CD8-positive, alpha-beta memory T cell (primary cell): ENCODE measurements around the gene MEN1. TPM values are rescaled to one million over a fixed set of nuclear protein-coding genes. Genes with fewer than 3 reads are reported as not detected.
"Not testable (repeated sequence)": the region's sequence is repeated elsewhere in the genome, so short reads cannot be mapped to it uniquely, and the experiment has no call there.

Experiments
- CTCF ChIA-PET: fragments of 350-600 bp; sonication (Branson Sonifier 250); formaldehyde crosslinking; loops from one replicate; lab custom pipeline; 2021; ENCODE audit warnings: antibody characterized with exemption; lab: Charles Lee
- POLR2A ChIA-PET: fragments of 350-600 bp; sonication (Branson Sonifier 250); formaldehyde crosslinking; loops from one replicate; lab custom pipeline; 2021; ENCODE audit warnings: antibody characterized with exemption; lab: Charles Lee
- DNase-seq, 5 donors: peaks; one replicate each; pipeline versions ENCODE4 v3.0.0 to v3.0.0-alpha.2; 2020 to 2022; ENCODE audit warnings: mixed read lengths in 1 of 5
- H3K27ac ChIP-seq: one replicate; pipeline ENCODE4 v1.7.0; 2013; ENCODE audit warnings: low read depth, mild to moderate bottlenecking, low read length, moderate library complexity
- H3K27me3 ChIP-seq: 2 replicates; pipeline ENCODE4 v1.7.0; 2013; ENCODE audit warnings: low read length, mild to moderate bottlenecking; ENCODE audit not compliant: insufficient read depth, poor library complexity, severe bottlenecking
- H3K36me3 ChIP-seq: 2 replicates; pipeline ENCODE4 v1.7.0; 2013; ENCODE audit warnings: mild to moderate bottlenecking, low read length, moderate library complexity; ENCODE audit not compliant: insufficient read depth
- H3K4me1 ChIP-seq: 2 replicates; pipeline ENCODE4 v1.7.0; 2013; ENCODE audit warnings: mild to moderate bottlenecking, low read length, moderate library complexity; ENCODE audit not compliant: insufficient read depth
- H3K4me3 ChIP-seq: 2 replicates; pipeline ENCODE4 v1.7.0; 2013; ENCODE audit warnings: mild to moderate bottlenecking, low read length
- H3K9me3 ChIP-seq: 2 replicates; pipeline ENCODE4 v1.7.0; 2013; ENCODE audit warnings: mild to moderate bottlenecking, low read length
- H3K27ac Mint-ChIP-seq, 8 donors: one replicate each; pipeline ENCODE4 v1.8.0; 2020 to 2021; ENCODE audit warnings: mixed read lengths in 8 of 8, mild to moderate bottlenecking in 6 of 8, inconsistent platforms in 3 of 8, moderate library complexity in 3 of 8
- H3K27me3 Mint-ChIP-seq, 2 donors: one replicate each; pipeline ENCODE4 v1.8.0; 2020 to 2021; ENCODE audit warnings: mixed read lengths in 2 of 2, mild to moderate bottlenecking in 1 of 2, moderate library complexity in 1 of 2
- H3K36me3 Mint-ChIP-seq, 3 donors: one replicate each; pipeline ENCODE4 v1.8.0; 2020 to 2021; ENCODE audit warnings: mixed read lengths in 3 of 3, inconsistent platforms in 1 of 3, mild to moderate bottlenecking in 1 of 3
- H3K4me1 Mint-ChIP-seq, 3 donors: one replicate each; pipeline ENCODE4 v1.8.0; 2020 to 2021; ENCODE audit warnings: mixed read lengths in 3 of 3, inconsistent platforms in 1 of 3, mild to moderate bottlenecking in 1 of 3
- H3K4me3 Mint-ChIP-seq, 7 donors: one replicate each; pipeline ENCODE4 v1.8.0; 2020 to 2021; ENCODE audit warnings: mixed read lengths in 7 of 7, mild to moderate bottlenecking in 6 of 7, moderate library complexity in 4 of 7, inconsistent platforms in 2 of 7
- H3K9me3 Mint-ChIP-seq, 5 donors: one replicate each; pipeline ENCODE4 v1.8.0; 2020 to 2022; ENCODE audit warnings: mixed read lengths in 5 of 5, mild to moderate bottlenecking in 3 of 5, moderate library complexity in 2 of 5, inconsistent platforms in 1 of 5
- polyA plus RNA-seq: library from polyadenylated mRNA; unstranded; fragments of 300-500 nt; fragmentation: Illumina TruSeq; gene quantifications from one replicate; pipeline ENCODE4 v1.2.3, GENCODE V29; 2021
- total RNA-seq, 2 experiments: library from RNA; stranded (reverse); gene quantifications; one replicate each; pipeline ENCODE4 v1.2.3, GENCODE V29; 2021

MEN1 gene
- total and polyA plus RNA-seq, 3 experiments from 2014 or later, result 45.0 to 47.7 (median 45.8) TPM

GRCh38 chr11:64827451-64827839, 17.1 kb upstream of the MEN1 start:
- ChIA-PET CTCF (no interaction called here), POLR2A (no interaction called here)
- no peak overlapping the region for H3K4me3 Mint-ChIP-seq
- Histone ChIP-seq H3K36me3 (no peaks in the 10 kb centered on the region), H3K4me1 (no peaks in the 10 kb centered on the region), H3K27me3 (no peaks in the 10 kb centered on the region), H3K4me3 (no peak overlapping the region), H3K9me3 (no peaks in the 10 kb centered on the region), H3K27ac (no peak overlapping the region)
- H3K9me3 Mint-ChIP-seq, result no peaks in the 10 kb centered on the region
- H3K27me3 Mint-ChIP-seq, result peaks cover 0 to 1% of the 10 kb centered on the region in 2 donors
- H3K27ac Mint-ChIP-seq, result no peak overlapping the region
- no peak for DNase-seq
- peaks cover 2 to 48% (median 3%) of the 10 kb centered on the region in 3 donors for H3K36me3 Mint-ChIP-seq
- H3K4me1 Mint-ChIP-seq, result peaks cover 0 to 2% (median 0%) of the 10 kb centered on the region in 3 donors

- ChIA-PET CTCF (interaction anchor here (1.1 to 1.6 kb wide), 2 partner anchors 19 to 67 kb away, joined by 4 to 8 read pairs; no protein-coding TSS in a partner anchor), POLR2A (no interaction called here)
- Mint-ChIP-seq H3K27me3 (peaks cover 0 to 1% of the 10 kb centered on the region in 2 donors), H3K36me3 (peaks cover 2 to 42% (median 3%) of the 10 kb centered on the region in 3 donors), H3K27ac (no peak overlapping the region), H3K4me1 (peaks cover 0 to 2% (median 0%) of the 10 kb centered on the region in 3 donors), H3K4me3 (no peak overlapping the region), H3K9me3 (no peaks in the 10 kb centered on the region)
- no peaks in the 10 kb centered on the region for H3K4me1 ChIP-seq
- no peaks in the 10 kb centered on the region for H3K9me3 ChIP-seq
- H3K4me3 ChIP-seq, result no peak overlapping the region
- DNase-seq, result no peak
- H3K27ac ChIP-seq, result no peak overlapping the region
- H3K27me3 ChIP-seq, result no peaks in the 10 kb centered on the region
- no peaks in the 10 kb centered on the region for H3K36me3 ChIP-seq
Measured at GRCh38 chr11:64826578-64827450, 16.5 kb upstream of the MEN1 start.

- Mint-ChIP-seq H3K27me3 (peaks cover 0 to 1% of the 10 kb centered on the region in 2 donors), H3K27ac (no peak overlapping the region), H3K9me3 (no peaks in the 10 kb centered on the region), H3K4me3 (no peak overlapping the region), H3K4me1 (peaks cover 0 to 2% (median 0%) of the 10 kb centered on the region in 3 donors), H3K36me3 (peaks cover 2 to 38% (median 3%) of the 10 kb centered on the region in 3 donors)
- DNase-seq, result no peak
- Histone ChIP-seq H3K4me1 (no peaks in the 10 kb centered on the region), H3K36me3 (no peaks in the 10 kb centered on the region), H3K9me3 (no peaks in the 10 kb centered on the region), H3K27me3 (no peaks in the 10 kb centered on the region), H3K4me3 (no peak overlapping the region), H3K27ac (no peak overlapping the region)
- ChIA-PET POLR2A (no interaction called here), CTCF (interaction anchor here (1.1 to 1.6 kb wide), 2 partner anchors 20 to 68 kb away, joined by 4 to 8 read pairs; no protein-coding TSS in a partner anchor)
Measured at GRCh38 chr11:64826062-64826461, 15.7 kb upstream of the MEN1 start.

GRCh38 chr11:64823568-64824119, 13.3 kb upstream of the MEN1 start:
- H3K36me3 ChIP-seq, result no peaks in the 10 kb centered on the region
- no peak overlapping the region for H3K4me3 ChIP-seq
- ChIA-PET POLR2A (no interaction called here), CTCF (no interaction called here)
- H3K4me3 Mint-ChIP-seq, result no peak overlapping the region
- no peak overlapping the region for H3K27ac ChIP-seq
- peak overlapping the region in 1 of 8 donors; percentile 70 for H3K27ac Mint-ChIP-seq
- no peaks in the 10 kb centered on the region for H3K9me3 ChIP-seq
- H3K27me3 Mint-ChIP-seq, result peaks cover 0 to 1% of the 10 kb centered on the region in 2 donors
- H3K9me3 Mint-ChIP-seq, result no peaks in the 10 kb centered on the region
- H3K27me3 ChIP-seq, result no peaks in the 10 kb centered on the region
- peaks cover 2 to 26% (median 3%) of the 10 kb centered on the region in 3 donors for H3K36me3 Mint-ChIP-seq
- H3K4me1 ChIP-seq, result no peaks in the 10 kb centered on the region
- DNase-seq, result no peak
- peaks cover 0 to 2% (median 0%) of the 10 kb centered on the region in 3 donors for H3K4me1 Mint-ChIP-seq

GRCh38 chr11:64817476-64817875, 7.1 kb upstream of the MEN1 start:
- no peaks in the 10 kb centered on the region for H3K27me3 Mint-ChIP-seq
- H3K27ac Mint-ChIP-seq, result peak overlapping the region in 2 of 8 donors; percentile 0 to 45

GRCh38 chr11:64815433-64815832, 5.1 kb upstream of the MEN1 start:
- H3K27me3 Mint-ChIP-seq, H3K27me3 ChIP-seq, H3K9me3 ChIP-seq, DNase-seq, H3K4me1 ChIP-seq, H3K9me3 Mint-ChIP-seq, H3K36me3 Mint-ChIP-seq, H3K36me3 ChIP-seq, H3K27ac Mint-ChIP-seq, H3K4me3 Mint-ChIP-seq, H3K27ac ChIP-seq, POLR2A ChIA-PET, H3K4me3 ChIP-seq: not testable (repeated sequence)
- peaks cover 6 to 12% (median 7%) of the 10 kb centered on the region in 3 donors for H3K4me1 Mint-ChIP-seq
- CTCF ChIA-PET, result interaction anchor here (0.8 kb wide), 1 partner anchor 29 kb away, joined by 3 read pairs; the partner anchor contains the start of gene CDC42BPG

More at GRCh38 chr11:64817476-64817875, 7.1 kb upstream of the MEN1 start:
- DNase-seq, result no peak
- Histone ChIP-seq H3K4me1 (no peaks in the 10 kb centered on the region), H3K27me3 (no peaks in the 10 kb centered on the region), H3K4me3 (no peak overlapping the region), H3K27ac (no peak overlapping the region), H3K36me3 (no peaks in the 10 kb centered on the region), H3K9me3 (no peaks in the 10 kb centered on the region)
- Mint-ChIP-seq H3K36me3 (no peaks in the 10 kb centered on the region), H3K4me1 (no peaks in the 10 kb centered on the region), H3K4me3 (no peak overlapping the region), H3K9me3 (no peaks in the 10 kb centered on the region)
- CTCF ChIA-PET, result no interaction called here
- POLR2A ChIA-PET, result no interaction called here

GRCh38 chr11:64814712-64815187, 4.4 kb upstream of the MEN1 start:
- Histone ChIP-seq H3K4me1 (peaks cover 5% of the 10 kb centered on the region), H3K9me3 (no peaks in the 10 kb centered on the region), H3K27ac (no peak overlapping the region), H3K4me3 (no peak overlapping the region), H3K36me3 (no peaks in the 10 kb centered on the region), H3K27me3 (no peaks in the 10 kb centered on the region)
- Mint-ChIP-seq H3K27ac (peak overlapping the region in 1 of 8 donors; percentile 29), H3K4me3 (no peak overlapping the region), H3K27me3 (no peaks in the 10 kb centered on the region), H3K9me3 (no peaks in the 10 kb centered on the region), H3K4me1 (peaks cover 6 to 14% (median 12%) of the 10 kb centered on the region in 3 donors), H3K36me3 (peaks cover 0 to 9% (median 0%) of the 10 kb centered on the region in 3 donors)
- CTCF ChIA-PET, result interaction anchor here (0.8 kb wide), 1 partner anchor 30 kb away, joined by 3 read pairs; the partner anchor contains the start of gene CDC42BPG
- DNase-seq, result no peak
- POLR2A ChIA-PET, result interaction anchor here (0.5 kb wide), 1 partner anchor 287 kb away, joined by 12 read pairs; no protein-coding TSS in a partner anchor
